Fibroblast of peridontal ligament (primary cell): ENCODE measurements around the gene C2orf42.
"Not testable (repeated sequence)": the region's sequence is repeated elsewhere in the genome, so short reads cannot be mapped to it uniquely, and the experiment has no call there.

Experiments
- DNase-seq: peaks from one replicate; pipeline ENCODE4 v3.0.0-alpha.2; 2010; ENCODE audit errors: extremely low read depth

Gene C2orf42

GRCh38 chr2:70104231-70105111 lies 86.3 kb downstream of the C2orf42 start:
- peak; percentile 78 for DNase-seq

- peak; percentile 50 for DNase-seq
Observed at GRCh38 chr2:70103531-70104061, 87.2 kb downstream of the C2orf42 start.

DNA sequence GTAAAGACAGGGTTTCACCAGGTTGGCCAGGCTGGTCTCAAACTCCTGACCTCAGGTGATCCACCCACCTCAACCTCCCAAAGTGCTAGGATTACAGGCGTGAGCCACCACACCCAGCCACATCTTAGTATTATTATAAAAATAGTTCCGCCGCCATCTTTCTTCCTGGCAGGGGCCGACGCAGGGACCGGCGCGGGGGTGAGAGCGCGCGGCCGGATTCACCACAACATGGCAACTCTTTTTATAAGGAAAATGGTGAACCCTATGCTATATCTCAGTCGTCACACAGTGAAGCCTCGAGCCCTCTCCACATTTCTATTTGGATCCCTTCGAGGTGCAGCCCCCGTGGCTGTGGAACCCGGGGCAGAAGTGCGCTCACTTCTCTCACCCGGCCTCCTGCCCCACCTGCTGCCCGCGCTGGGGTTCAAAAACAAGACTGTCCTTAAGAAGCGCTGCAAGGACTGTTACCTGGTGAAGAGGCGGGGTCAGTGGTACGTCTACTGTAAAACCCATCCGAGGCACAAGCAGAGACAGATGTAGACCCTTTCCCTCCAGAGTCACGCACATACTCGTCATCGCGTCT lies 88.4 kb downstream of the C2orf42 start:
- not testable (repeated sequence) for DNase-seq

- DNase-seq: not testable (repeated sequence)
Observed at GRCh38 chr2:70101686-70102085, 89.1 kb downstream of the C2orf42 start.

DNA sequence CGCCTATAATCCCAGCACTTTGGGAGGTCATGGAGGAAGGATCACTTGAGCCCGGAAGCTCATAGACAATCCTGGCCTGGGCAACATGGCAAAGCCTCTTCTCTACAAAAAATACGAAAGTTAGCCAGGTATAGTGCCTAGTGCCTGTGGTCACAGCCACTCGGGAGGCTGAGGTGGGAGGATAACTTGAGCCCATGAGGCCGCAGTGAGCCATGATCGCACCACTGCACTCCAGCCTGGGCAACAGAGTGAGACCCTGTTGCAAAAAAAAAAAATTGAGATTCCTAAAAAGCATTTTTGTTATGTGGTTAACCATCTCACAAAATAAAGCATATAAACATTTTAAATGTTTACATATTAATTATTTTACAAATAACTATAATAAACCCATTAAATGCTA lies 89.6 kb downstream of the C2orf42 start:
- no peak for DNase-seq
